Measurements from ENCODE around the gene KIF7. TPM values are rescaled to one million over a fixed set of nuclear protein-coding genes. Genes with fewer than 3 reads are reported as not detected.

Gene KIF7
- total and polyA plus RNA-seq, 10 of the 15 experiments (the other 5 are each of a cell fraction or from before 2014, with no cell fraction given), result 0.01 to 0.36 (median 0.10) TPM; not detected in 2

GRCh38 chr15:89671687-89672086, 16.4 kb upstream of the KIF7 start:
- intact Hi-C loops (cut with micrococcal nuclease; ENCODE audit: unreplicated experiment), result no loop called here
- WGBS (ENCODE audit: insufficient coverage, insufficient replicate concordance, low lambda C conversion rate, missing lambda C conversion rate), result 0% methylated on average over 3 of the region's 4 CpGs
- TF ChIP-seq HSF1 (IDR thresholded peaks at IDR 0.05; ENCODE audit: low read depth, low read length) (no peak), SREBF2 (IDR thresholded peaks at IDR 0.05; ENCODE audit: low read length) (no peak), CBX3 (IDR thresholded peaks at IDR 0.05; ENCODE audit: borderline replicate concordance, low read depth) (no peak), ZBTB11 (CRISPR knock-in tag; IDR thresholded peaks at IDR 0.05) (no peak), NFXL1 (IDR thresholded peaks at IDR 0.05; ENCODE audit: borderline replicate concordance) (no peak), YBX1 (IDR thresholded peaks at IDR 0.05) (no peak), ATF2 (IDR thresholded peaks at IDR 0.05; ENCODE audit: low read length) (no peak), BRCA1 (IDR thresholded peaks at IDR 0.05; ENCODE audit: low read depth, low read length) (no peak), ZNF687 (IDR thresholded peaks at IDR 0.05) (no peak), ATF3 (IDR thresholded peaks at IDR 0.05; ENCODE audit: borderline replicate concordance, extremely low read depth, low read depth, low read length) (no peak), CBFB (IDR thresholded peaks at IDR 0.05; ENCODE audit: low read depth) (no peak), ZNF207 (IDR thresholded peaks at IDR 0.05; ENCODE audit: borderline replicate concordance) (no peak), STAT1 (conservative IDR thresholded peaks at IDR 0.05) (no peak)

More at GRCh38 chr15:89671687-89672086, 16.4 kb upstream of the KIF7 start:
- ChIA-PET POLR2A (no interaction called here), SMC1A (ENCODE audit: uncharacterized antibody, unreplicated experiment) (no interaction called here), CTCF (no interaction called here), RAD21 (ENCODE audit: unreplicated experiment) (interaction anchor here (1.5 kb wide), 1 partner anchor 203 kb away, joined by 4 read pairs; no protein-coding TSS in a partner anchor)
- Histone ChIP-seq H3K9me3 (replicated peaks; ENCODE audit: control insufficient read depth, insufficient read depth, low read length) (no peaks in the 10 kb centered on the region), H3K79me2 (ENCODE audit: control insufficient read depth, insufficient read depth, low read length) (no peaks in the 10 kb centered on the region), H2AFZ (ENCODE audit: control insufficient read depth, low read depth, low read length) (no peak overlapping the region), H3K27me3 (replicated peaks in 1 of 2; ENCODE audit: control insufficient read depth in 2 of 2, insufficient read depth in 2 of 2, low read length in 1 of 2) (no peaks in the 10 kb centered on the region), H3K4me2 (ENCODE audit: control insufficient read depth, insufficient read depth) (no peak overlapping the region), H3K36me3 (ENCODE audit: control insufficient read depth in 2 of 2, insufficient read depth in 2 of 2, low read length in 1 of 2) (no peaks in the 10 kb centered on the region), H4K20me1 (ENCODE audit: control insufficient read depth, insufficient read depth) (no peaks in the 10 kb centered on the region), H3K9ac (ENCODE audit: control insufficient read depth, insufficient read depth, low read length) (no peak overlapping the region), H3K27ac (ENCODE audit: control insufficient read depth, insufficient read depth) (no peak overlapping the region), H3K4me1 (ENCODE audit: control insufficient read depth, insufficient read depth, low read length) (no peaks in the 10 kb centered on the region), H3K4me3 (no peak overlapping the region)
- no peak for FAIRE-seq
- DNase-seq (ENCODE audit: low read depth, low spot score), result no peak
- BruUV-seq (replicated peaks), result no TSS peak
- ATAC-seq, result no peak
- in situ Hi-C loops (cut with MboI), result no loop called here

Measured in GM12878 (cell line).